Iris pigment epithelial cell (primary cell): ENCODE measurements around the gene AFF3.
"Not testable (repeated sequence)": the region's sequence is repeated elsewhere in the genome, so short reads cannot be mapped to it uniquely, and the experiment has no call there.

Experiments used
- DNase-seq: peaks from one replicate; pipeline ENCODE4 v3.0.0-alpha.2; 2011; ENCODE audit warnings: low read depth

The AFF3 gene

GRCh38 chr2:99524056-99524455 is 618.3 kb downstream of the AFF3 start:
- DNase-seq, result no peak

GRCh38 chr2:99522157-99522556 is 620.2 kb downstream of the AFF3 start:
- DNase-seq, result no peak

- no peak for DNase-seq
Observed at GRCh38 chr2:99520813-99521212, 621.6 kb downstream of the AFF3 start.

- DNase-seq, result no peak
Observed at GRCh38 chr2:99520195-99520594, 622.2 kb downstream of the AFF3 start.

GRCh38 chr2:99514357-99514756 is 628.0 kb downstream of the AFF3 start:
- DNase-seq, result no peak

- DNase-seq, result no peak
Observed at GRCh38 chr2:99512181-99512591, 630.2 kb downstream of the AFF3 start.

GRCh38 chr2:99509387-99509786 is 633.0 kb downstream of the AFF3 start:
- DNase-seq, result no peak

GRCh38 chr2:99507937-99508818 is 634.2 kb downstream of the AFF3 start:
- DNase-seq, result no peak

GRCh38 chr2:99504844-99505584 is 637.4 kb downstream of the AFF3 start:
- no peak for DNase-seq

GRCh38 chr2:99503662-99504416 is 638.6 kb downstream of the AFF3 start:
- DNase-seq, result not testable (repeated sequence)

- no peak for DNase-seq
Observed at GRCh38 chr2:99496021-99496420, 646.4 kb downstream of the AFF3 start.
